WTC11 (cell line): Measurements from ENCODE around the gene KNDC1. TPM values are rescaled to one million over a fixed set of nuclear protein-coding genes. Genes with fewer than 3 reads are reported as not detected.

Experiments used
- ATAC-seq: fragments of 200-7000 bp; cut with Tn5 transposase; 2 replicates; pipeline ENCODE4 v1.10.0; 2021; ENCODE audit warnings: mild to moderate bottlenecking, moderate library complexity
- CTCF ChIA-PET: fragments of 300-600 bp; sonication (Branson Sonifier 250); formaldehyde crosslinking; loops from one replicate; lab custom pipeline; 2021; ENCODE audit warnings: antibody characterized with exemption; lab: Charles Lee
- POLR2A ChIA-PET: fragments of 350-600 bp; sonication (Branson Sonifier 250); formaldehyde crosslinking; loops from one replicate; lab custom pipeline; 2021; ENCODE audit warnings: antibody characterized with exemption; lab: Charles Lee
- DNase-seq: peaks from one replicate; pipeline ENCODE4 v3.0.0; 2021; ENCODE audit warnings: low spot score
- H3K27ac Mint-ChIP-seq: 2 replicates; pipeline ENCODE4 v1.8.0; 2021; ENCODE audit warnings: mixed read lengths
- H3K27me3 Mint-ChIP-seq: 2 replicates; pipeline ENCODE4 v1.8.0; 2021; ENCODE audit warnings: low read depth, mild to moderate bottlenecking, moderate library complexity, mixed read lengths
- H3K36me3 Mint-ChIP-seq: 2 replicates; pipeline ENCODE4 v1.8.0; 2021; ENCODE audit warnings: mixed read lengths
- H3K4me1 Mint-ChIP-seq: 2 replicates; pipeline ENCODE4 v1.8.0; 2022; ENCODE audit warnings: mixed read lengths
- H3K4me3 Mint-ChIP-seq: 2 replicates; pipeline ENCODE4 v1.8.0; 2021; ENCODE audit warnings: mild to moderate bottlenecking, moderate library complexity, mixed read lengths
- H3K9me3 Mint-ChIP-seq: 2 replicates; pipeline ENCODE4 v1.8.0; 2021; ENCODE audit warnings: mixed read lengths
- ATF3 ChIP-seq: sonication (generic); formaldehyde crosslinking; conservative IDR thresholded peaks from 2 replicates; pipeline ENCODE4 v1.8.1; 2022; ENCODE audit warnings: mild to moderate bottlenecking, missing genetic modification reagents
- ATF6 ChIP-seq: sonication (generic); formaldehyde crosslinking; IDR thresholded peaks from 2 replicates; pipeline ENCODE4 v1.8.1; 2023; ENCODE audit warnings: mild to moderate bottlenecking, missing genetic modification reagents
- CDX4 ChIP-seq: fragments of 250-450 bp; sonication (Bioruptor Pico); IDR thresholded peaks from 2 replicates; pipeline ENCODE4 v1.9.0; 2021; ENCODE audit warnings: moderate library complexity, mild to moderate bottlenecking, inconsistent platforms, borderline replicate concordance
- E2F1 ChIP-seq: sonication (generic); formaldehyde crosslinking; IDR thresholded peaks from 2 replicates; pipeline ENCODE4 v1.8.0; 2022; ENCODE audit warnings: mild to moderate bottlenecking, missing genetic modification reagents
- HMGA2 ChIP-seq: fragments of 250-450 bp; sonication (Bioruptor Pico); IDR thresholded peaks from 2 replicates; pipeline ENCODE4 v1.4.0; 2021; ENCODE audit warnings: mild to moderate bottlenecking, moderate library complexity
- IRF2 ChIP-seq: sonication (generic); formaldehyde crosslinking; IDR thresholded peaks from 2 replicates; pipeline ENCODE4 v1.8.0; 2022; ENCODE audit warnings: low read depth, missing genetic modification reagents, borderline replicate concordance
- MXD4 ChIP-seq: fragments of 250-450 bp; sonication (Bioruptor Pico); IDR thresholded peaks from 2 replicates; pipeline ENCODE4 v1.8.0; 2021; ENCODE audit warnings: mild to moderate bottlenecking, moderate library complexity, borderline replicate concordance
- NR3C1 ChIP-seq: sonication (generic); formaldehyde crosslinking; conservative IDR thresholded peaks from 2 replicates; pipeline ENCODE4 v1.8.1; 2023; ENCODE audit warnings: low read depth, mild to moderate bottlenecking, missing genetic modification reagents
- RELA ChIP-seq: sonication (generic); formaldehyde crosslinking; IDR thresholded peaks from 2 replicates; pipeline ENCODE4 v1.8.1; 2022; ENCODE audit warnings: missing genetic modification reagents, mild to moderate bottlenecking, borderline replicate concordance
- SMAD3 ChIP-seq: sonication (generic); formaldehyde crosslinking; IDR thresholded peaks from 2 replicates; pipeline ENCODE4 v1.8.0; 2022; ENCODE audit warnings: missing genetic modification reagents, mild to moderate bottlenecking, borderline replicate concordance
- SP1 ChIP-seq: sonication (generic); formaldehyde crosslinking; conservative IDR thresholded peaks from 2 replicates; pipeline ENCODE4 v1.8.1; 2022; ENCODE audit warnings: missing genetic modification reagents
- TCF7 ChIP-seq: sonication (generic); formaldehyde crosslinking; IDR thresholded peaks from 2 replicates; pipeline ENCODE4 v1.8.0; 2022; ENCODE audit warnings: mild to moderate bottlenecking, low read depth, missing genetic modification reagents, moderate library complexity
- TP53 ChIP-seq: sonication (generic); formaldehyde crosslinking; IDR thresholded peaks from 2 replicates; pipeline ENCODE4 v1.8.1; 2023; ENCODE audit warnings: mild to moderate bottlenecking, missing genetic modification reagents
- ZNF232 ChIP-seq: sonication (generic); formaldehyde crosslinking; IDR thresholded peaks from 2 replicates; pipeline ENCODE4 v1.8.0; 2022; ENCODE audit warnings: mild to moderate bottlenecking, missing genetic modification reagents
- ZNF671 ChIP-seq: fragments of 250-450 bp; sonication (Bioruptor Pico); IDR thresholded peaks from 2 replicates; pipeline ENCODE4 v1.8.0; 2021; ENCODE audit warnings: mild to moderate bottlenecking
- total RNA-seq: library from RNA; stranded (reverse); gene quantifications from 3 replicates; pipeline ENCODE4 v1.2.3, GENCODE V29; 2021

KNDC1 gene
- total RNA-seq, 1 experiment from 2014 or later: 26.6 TPM

GRCh38 chr10:133237588-133238465, 77.8 kb downstream of the KNDC1 start, which contains the start of gene VENTX (continued):
- TF ChIP-seq ATF6 (CRISPR knock-in tag) (no peak), TP53 (CRISPR knock-in tag) (peak; percentile 83; the same call in 1 of the 2 replicates), SP1 (CRISPR knock-in tag) (no peak; the same call in 1 of the 2 replicates), RELA (CRISPR knock-in tag) (peak; percentile 73), HMGA2 (no peak), NR3C1 (no peak), ATF3 (CRISPR knock-in tag) (no peak)

GRCh38 chr10:133238466-133238804, 78.4 kb downstream of the KNDC1 start:
- Mint-ChIP-seq H3K9me3 (no peaks in the 10 kb centered on the region), H3K4me3 (peak overlapping the region; percentile 71), H3K36me3 (peaks cover 11% of the 10 kb centered on the region), H3K4me1 (peaks cover 33% of the 10 kb centered on the region), H3K27ac (no peak overlapping the region), H3K27me3 (peaks cover 47% of the 10 kb centered on the region)
- no peak for TF ChIP-seq ATF6 (CRISPR knock-in tag)
- 0 out of 2 replicates have a peak, but pooled peaks have one; percentile 4 for TF ChIP-seq SP1 (CRISPR knock-in tag)
- POLR2A ChIA-PET: no interaction called here
- no peak for DNase-seq
- no peak for ATAC-seq
- CTCF ChIA-PET: interaction anchor here (0.8 to 1.4 kb wide), 2 partner anchors 9 to 97 kb away, joined by 3 to 6 read pairs; no protein-coding TSS in a partner anchor

GRCh38 chr10:133239990-133240389, 80.0 kb downstream of the KNDC1 start:
- TF ChIP-seq IRF2 (no peak), CDX4 (CRISPR knock-in tag) (no peak), MXD4 (CRISPR knock-in tag) (no peak), SMAD3 (CRISPR knock-in tag) (no peak), TCF7 (CRISPR knock-in tag) (no peak)
- ChIA-PET CTCF (interaction anchor here (1.0 kb wide), 1 partner anchor 27 kb away, joined by 3 read pairs; no protein-coding TSS in a partner anchor), POLR2A (no interaction called here)
- H3K27ac Mint-ChIP-seq: no peak overlapping the region
- H3K4me1 Mint-ChIP-seq: peaks cover 34% of the 10 kb centered on the region
- H3K4me3 Mint-ChIP-seq: no peak overlapping the region
- ATAC-seq: no peak
- no peaks in the 10 kb centered on the region for H3K9me3 Mint-ChIP-seq
- H3K36me3 Mint-ChIP-seq: peaks cover 11% of the 10 kb centered on the region
- H3K27me3 Mint-ChIP-seq: peaks cover 34% of the 10 kb centered on the region
- DNase-seq: no peak

- DNase-seq: no peak
- CTCF ChIA-PET: interaction anchor here (0.6 kb wide), 1 partner anchor 16 kb away, joined by 3 read pairs; no protein-coding TSS in a partner anchor
- peaks cover 11% of the 10 kb centered on the region for H3K36me3 Mint-ChIP-seq
- POLR2A ChIA-PET: no interaction called here
- ATAC-seq: no peak
- peak overlapping the region; percentile 36; the same call in 1 of the 2 replicates for H3K27ac Mint-ChIP-seq
- H3K4me1 Mint-ChIP-seq: peaks cover 40% of the 10 kb centered on the region
- H3K27me3 Mint-ChIP-seq: peaks cover 23% of the 10 kb centered on the region
- H3K9me3 Mint-ChIP-seq: no peaks in the 10 kb centered on the region
- TF ChIP-seq IRF2 (no peak), ZNF232 (no peak), E2F1 (no peak), ZNF671 (no peak)
- TF ChIP-seq, all 79 proteins: peak for 0
- no peak overlapping the region for H3K4me3 Mint-ChIP-seq
These were observed 81.6 kb downstream of the KNDC1 start for GRCh38 chr10:133241501-133242205.
